ENCODE measurements around the gene MRTFA. TPM values are rescaled to one million over a fixed set of nuclear protein-coding genes. Genes with fewer than 3 reads are reported as not detected.
"Not testable (repeated sequence)": the region's sequence is repeated elsewhere in the genome, so short reads cannot be mapped to it uniquely, and the experiment has no call there.

Gene MRTFA
- total RNA-seq, 3 donors from 2014 or later, result 32.4 to 45.3 (median 35.0) TPM

DNA sequence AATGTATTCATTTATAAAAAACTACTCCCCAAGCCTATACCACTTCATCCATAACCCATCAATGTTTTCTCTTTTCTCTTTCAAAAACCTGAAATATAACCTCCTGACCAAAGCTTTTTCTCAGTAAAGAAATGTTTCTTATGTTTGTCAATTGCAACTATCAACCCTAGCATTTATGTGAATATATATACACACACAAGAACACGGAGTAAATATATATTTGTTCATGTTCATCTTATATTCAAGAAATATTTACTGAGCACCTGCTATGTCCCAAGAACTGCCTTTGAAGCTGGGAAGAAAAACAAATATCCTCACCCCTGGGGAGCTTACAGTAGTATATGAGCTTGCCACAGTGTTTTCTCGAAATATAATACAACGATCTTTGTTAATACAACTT is 3.5 kb downstream of the MRTFA start:
- H3K9me3 ChIP-seq, result no peaks in the 10 kb centered on the region
- intact Hi-C loops (cut with DNase I, micrococcal nuclease), result no loop called here
- no peak for ATAC-seq
- H3K4me3 ChIP-seq, result no peak overlapping the region
- TF ChIP-seq, protein P1, sequence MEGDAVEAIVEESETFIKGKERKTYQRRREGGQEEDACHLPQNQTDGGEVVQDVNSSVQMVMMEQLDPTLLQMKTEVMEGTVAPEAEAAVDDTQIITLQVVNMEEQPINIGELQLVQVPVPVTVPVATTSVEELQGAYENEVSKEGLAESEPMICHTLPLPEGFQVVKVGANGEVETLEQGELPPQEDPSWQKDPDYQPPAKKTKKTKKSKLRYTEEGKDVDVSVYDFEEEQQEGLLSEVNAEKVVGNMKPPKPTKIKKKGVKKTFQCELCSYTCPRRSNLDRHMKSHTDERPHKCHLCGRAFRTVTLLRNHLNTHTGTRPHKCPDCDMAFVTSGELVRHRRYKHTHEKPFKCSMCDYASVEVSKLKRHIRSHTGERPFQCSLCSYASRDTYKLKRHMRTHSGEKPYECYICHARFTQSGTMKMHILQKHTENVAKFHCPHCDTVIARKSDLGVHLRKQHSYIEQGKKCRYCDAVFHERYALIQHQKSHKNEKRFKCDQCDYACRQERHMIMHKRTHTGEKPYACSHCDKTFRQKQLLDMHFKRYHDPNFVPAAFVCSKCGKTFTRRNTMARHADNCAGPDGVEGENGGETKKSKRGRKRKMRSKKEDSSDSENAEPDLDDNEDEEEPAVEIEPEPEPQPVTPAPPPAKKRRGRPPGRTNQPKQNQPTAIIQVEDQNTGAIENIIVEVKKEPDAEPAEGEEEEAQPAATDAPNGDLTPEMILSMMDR (IDR thresholded peaks at IDR 0.05), result no peak
- peaks cover 8% of the 10 kb centered on the region for H3K4me1 ChIP-seq (ENCODE audit: low read depth)
- no peak for DNase-seq
- peaks cover 6% of the 10 kb centered on the region for H3K36me3 ChIP-seq (ENCODE audit: low read depth)

DNA sequence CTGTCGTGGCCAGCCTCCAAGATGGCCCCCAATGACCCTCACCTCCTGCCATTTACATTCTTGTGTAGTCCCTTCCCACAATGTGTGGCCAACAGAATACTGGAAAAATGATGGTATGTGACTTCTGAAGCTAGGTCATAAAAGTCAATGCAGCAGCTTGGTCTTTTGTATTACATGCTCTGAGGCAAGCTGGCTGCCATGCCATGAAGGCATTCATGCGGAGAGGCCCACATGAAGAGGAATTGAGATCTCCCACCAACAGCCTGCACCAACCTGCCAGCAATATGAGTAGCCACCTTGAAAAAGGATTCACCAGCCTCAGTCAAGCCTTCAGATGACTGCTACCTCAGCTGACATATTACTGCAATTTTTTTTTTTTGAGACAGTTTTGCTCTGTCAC is 4.6 kb downstream of the MRTFA start:
- Histone ChIP-seq H3K36me3 (ENCODE audit: low read depth) (peaks cover 5% of the 10 kb centered on the region), H3K9me3 (no peaks in the 10 kb centered on the region), H3K4me1 (ENCODE audit: low read depth) (peaks cover 8% of the 10 kb centered on the region), H3K4me3 (no peak overlapping the region)
- no peak for ATAC-seq
- TF ChIP-seq, protein P1 (IDR thresholded peaks at IDR 0.05), result no peak
- intact Hi-C loops (cut with DNase I, micrococcal nuclease), result no loop called here
- DNase-seq, result no peak

DNA sequence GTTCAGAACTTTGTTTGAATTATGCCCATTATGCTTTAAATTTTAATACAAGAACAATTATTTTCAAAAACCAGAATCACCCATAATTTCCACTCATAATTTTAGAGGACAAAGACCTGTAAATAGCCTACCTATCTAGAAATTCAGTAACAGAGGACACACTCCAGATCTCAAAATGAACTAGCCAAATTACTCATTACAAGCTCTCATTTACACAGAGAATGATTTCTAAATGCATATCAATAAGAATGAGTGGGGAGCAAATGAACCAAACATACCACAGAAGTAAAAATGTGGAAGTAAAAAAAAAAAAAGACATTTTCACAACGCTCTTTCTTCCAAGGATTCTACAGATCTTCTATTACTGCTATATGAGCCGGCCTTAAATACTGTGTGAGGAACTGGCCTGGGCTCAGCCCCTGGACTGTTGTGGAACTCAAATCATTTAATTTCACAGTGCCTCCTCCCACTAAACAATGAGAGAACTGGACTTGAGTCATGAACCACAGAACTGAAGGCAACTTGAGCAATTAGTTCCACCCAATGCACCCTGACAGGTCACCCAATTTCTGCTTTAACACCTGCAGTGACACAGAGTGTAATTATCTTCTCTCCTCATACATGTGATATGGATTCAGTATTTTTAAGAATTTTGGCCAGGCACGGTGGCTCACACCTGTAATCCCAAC is 8.0 kb downstream of the MRTFA start:
- no peaks in the 10 kb centered on the region for H3K36me3 ChIP-seq (ENCODE audit: low read depth)
- TF ChIP-seq, protein P1 (IDR thresholded peaks at IDR 0.05), result no peak
- ATAC-seq, result peak; percentile 37
- H3K4me1 ChIP-seq (ENCODE audit: low read depth), result peaks cover 6% of the 10 kb centered on the region
- no peak for DNase-seq
- no peaks in the 10 kb centered on the region for H3K9me3 ChIP-seq
- H3K4me3 ChIP-seq, result no peak overlapping the region
- intact Hi-C loops (cut with DNase I, micrococcal nuclease), result no loop called here

DNA sequence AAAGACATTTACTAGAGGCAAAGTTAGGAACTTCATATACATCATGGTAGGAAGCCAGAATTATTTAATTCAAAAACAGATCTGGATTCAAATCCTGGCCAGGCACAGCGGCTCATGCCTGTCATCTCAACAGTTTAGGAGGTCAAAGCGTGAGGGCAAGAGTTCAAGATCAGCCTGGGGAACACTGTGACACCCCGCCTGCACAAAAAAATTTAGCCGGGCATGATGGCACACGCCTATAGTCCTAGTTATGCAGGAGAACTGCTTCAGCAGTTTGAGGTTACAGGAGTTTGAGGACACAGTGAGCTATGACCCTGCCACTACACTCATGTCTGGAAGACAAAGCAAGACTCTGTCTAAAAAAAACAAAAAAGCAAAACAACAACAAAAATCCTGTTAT is 8.9 kb downstream of the MRTFA start:
- Histone ChIP-seq H3K36me3 (ENCODE audit: low read depth) (no peaks in the 10 kb centered on the region), H3K4me1 (ENCODE audit: low read depth) (peaks cover 6% of the 10 kb centered on the region), H3K9me3 (no peaks in the 10 kb centered on the region), H3K4me3 (no peak overlapping the region)
- TF ChIP-seq, protein P1 (IDR thresholded peaks at IDR 0.05), result no peak
- intact Hi-C loops (cut with DNase I, micrococcal nuclease), result no loop called here
- ATAC-seq (no peak), DNase-seq (no peak)

DNA sequence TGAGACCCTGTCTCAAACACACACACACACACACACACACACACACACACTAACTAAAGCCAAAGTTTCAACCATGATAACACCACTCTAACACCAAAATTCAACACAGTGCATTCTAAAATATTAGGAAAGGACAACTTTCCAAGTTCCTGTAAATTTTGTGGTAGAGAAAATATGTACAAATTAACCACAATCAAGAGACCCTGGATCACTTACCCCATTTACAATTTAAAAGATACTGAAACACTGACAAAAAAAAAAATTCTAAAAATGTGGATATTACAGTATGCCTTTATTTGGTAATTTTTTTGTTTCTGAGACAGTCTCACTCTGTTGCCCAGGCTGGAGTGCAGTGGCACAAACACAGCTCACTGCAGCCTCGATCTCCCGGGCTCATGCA is 9.7 kb downstream of the MRTFA start:
- Histone ChIP-seq H3K4me1 (ENCODE audit: low read depth) (peaks cover 6% of the 10 kb centered on the region), H3K4me3 (no peak overlapping the region), H3K9me3 (no peaks in the 10 kb centered on the region), H3K36me3 (ENCODE audit: low read depth) (no peaks in the 10 kb centered on the region)
- intact Hi-C loops (cut with DNase I, micrococcal nuclease), result no loop called here
- ATAC-seq, result no peak
- TF ChIP-seq, protein P1 (IDR thresholded peaks at IDR 0.05), result no peak
- DNase-seq, result no peak

DNA sequence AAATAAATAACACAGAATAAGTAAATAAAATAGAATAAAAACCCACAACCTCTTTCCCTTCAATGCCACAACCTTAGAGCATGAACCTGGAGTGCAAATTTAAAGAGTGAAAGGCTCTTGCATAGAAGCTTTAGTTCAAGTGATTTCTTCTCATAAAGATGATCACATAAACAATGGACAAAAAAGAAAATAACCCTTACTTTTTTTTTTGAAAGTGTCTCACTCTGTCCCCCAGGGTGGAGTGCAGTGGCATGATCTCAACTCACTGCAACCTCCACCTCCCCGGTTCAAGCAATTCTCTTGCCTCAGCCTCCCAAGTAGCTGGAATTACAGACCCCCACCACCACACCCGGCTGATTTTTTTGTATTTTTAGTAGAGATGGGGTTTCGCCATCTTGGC is 10.7 kb downstream of the MRTFA start:
- ATAC-seq; H3K9me3 ChIP-seq; intact Hi-C loops (cut with DNase I, micrococcal nuclease); DNase-seq; H3K4me3 ChIP-seq; H3K4me1 ChIP-seq (ENCODE audit: low read depth); H3K36me3 ChIP-seq (ENCODE audit: low read depth): not testable (repeated sequence)

DNA sequence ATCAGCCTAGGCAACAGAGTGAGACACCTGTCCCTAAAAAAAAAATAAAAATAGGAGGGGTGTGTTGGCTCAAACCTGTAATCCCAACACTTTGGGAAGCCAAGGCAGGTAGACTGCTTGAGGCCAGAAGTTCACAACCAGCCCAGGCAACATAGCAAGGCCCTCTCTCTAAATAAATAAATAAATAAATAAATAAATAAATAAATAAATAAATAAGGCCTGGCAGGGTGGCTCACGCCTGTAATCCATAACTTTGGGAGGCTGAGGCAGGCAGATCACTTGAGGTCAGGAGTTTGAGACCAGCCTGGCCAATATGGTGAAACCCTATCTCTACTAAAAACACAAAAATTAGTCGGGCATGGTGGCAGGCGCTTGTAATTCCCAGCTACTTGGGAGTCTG is 11.2 kb downstream of the MRTFA start:
- H3K4me1 ChIP-seq (ENCODE audit: low read depth); H3K9me3 ChIP-seq; H3K36me3 ChIP-seq (ENCODE audit: low read depth); intact Hi-C loops (cut with DNase I, micrococcal nuclease); H3K4me3 ChIP-seq; DNase-seq; ATAC-seq: not testable (repeated sequence)

Data from mucosa of descending colon (tissue), 3 donors.